ENCODE measurements around the gene PSMF1. TPM values are rescaled to one million over a fixed set of nuclear protein-coding genes. Genes with fewer than 3 reads are reported as not detected.

PSMF1 gene
- total RNA-seq, 1 experiment from 2014 or later: 153 TPM

GRCh38 chr20:1163105-1163504 is 44.7 kb downstream of the PSMF1 start:
- ATAC-seq: no peak
- RAD21 ChIA-PET (ENCODE audit: low non-redundant PET in 1 of 2, low total read pairs in 2 of 2, uncharacterized antibody in 2 of 2, unreplicated experiment in 2 of 2): no interaction called here
- H3K4me1 ChIP-seq (ENCODE audit: control insufficient read depth in 1 of 2, insufficient read depth in 2 of 2, low read length in 2 of 2): no peaks in the 10 kb centered on the region
- intact Hi-C loops (cut with micrococcal nuclease): no loop called here
- H4K20me1 ChIP-seq (ENCODE audit: insufficient read depth): no peaks in the 10 kb centered on the region
- TF ChIP-seq EZH2 (IDR thresholded peaks at IDR 0.05): no peak
- no peak for TF ChIP-seq REST (IDR thresholded peaks at IDR 0.05; ENCODE audit: low read depth)
- TF ChIP-seq EZH2phosphoT487 (IDR thresholded peaks at IDR 0.05; ENCODE audit: borderline replicate concordance): no peak
- TF ChIP-seq MAX (IDR thresholded peaks at IDR 0.05): no peak
- TF ChIP-seq YY1 (IDR thresholded peaks at IDR 0.05; ENCODE audit: extremely low read depth, insufficient replicate concordance, low read depth, low read length): no peak
- no peak for TF ChIP-seq CBX3 (IDR thresholded peaks at IDR 0.05; ENCODE audit: low read depth)
- no peak for TF ChIP-seq SIN3A (IDR thresholded peaks at IDR 0.05; ENCODE audit: low read depth)
- no peak for TF ChIP-seq POLR2AphosphoS5 (IDR thresholded peaks at IDR 0.05; ENCODE audit: low read depth, low read length)
- no peak for TF ChIP-seq TCF7L2 (IDR thresholded peaks at IDR 0.05; ENCODE audit: borderline replicate concordance, extremely low read depth, insufficient read depth, insufficient read length)
- TF ChIP-seq ZFX (IDR thresholded peaks at IDR 0.05): no peak
- TF ChIP-seq POLR2A (IDR thresholded peaks at IDR 0.05; ENCODE audit: borderline replicate concordance, extremely low read depth, insufficient read depth, insufficient read length): no peak
- no peak for TF ChIP-seq RAD21 (IDR thresholded peaks at IDR 0.05; ENCODE audit: low read depth)
- TF ChIP-seq FOSL1 (IDR thresholded peaks at IDR 0.05; ENCODE audit: low read depth): no peak
- TF ChIP-seq EGR1 (IDR thresholded peaks at IDR 0.05; ENCODE audit: low read depth): no peak
- no peak for TF ChIP-seq ZBTB33 (IDR thresholded peaks at IDR 0.05; ENCODE audit: extremely low read depth, insufficient replicate concordance, low read length)
- TF ChIP-seq ATF3 (IDR thresholded peaks at IDR 0.05): no peak
- no peak for TF ChIP-seq ELF1 (IDR thresholded peaks at IDR 0.05; ENCODE audit: borderline replicate concordance, low read depth)
- no peak for TF ChIP-seq CEBPB (IDR thresholded peaks at IDR 0.05; ENCODE audit: low read depth)
- H3K9me3 ChIP-seq (ENCODE audit: control insufficient read depth in 1 of 2, insufficient read depth in 1 of 2, low read depth in 1 of 2, low read length in 2 of 2): no peaks in the 10 kb centered on the region
- no peak overlapping the region for H3K4me3 ChIP-seq (replicated peaks in 1 of 2; ENCODE audit: low read depth in 1 of 2, low read length in 2 of 2)
- H3K36me3 ChIP-seq (ENCODE audit: control insufficient read depth in 1 of 2, insufficient read depth in 2 of 2, low read length in 2 of 2): peaks cover 29 to 43% of the 10 kb centered on the region in 2 experiments
- CTCF ChIA-PET: no interaction called here
- POLR2A ChIA-PET: no interaction called here
- H3K27ac ChIP-seq (ENCODE audit: low read depth, low read length): no peak overlapping the region
- no TSS peak for BruUV-seq (replicated peaks)
- H3K9me2 ChIP-seq (ENCODE audit: insufficient read depth): no peaks in the 10 kb centered on the region
- H3K9ac ChIP-seq (ENCODE audit: low read length): no peak overlapping the region
- DNase-seq (ENCODE audit: low read depth, low spot score): no peak
- peaks cover 5% of the 10 kb centered on the region for H3K79me2 ChIP-seq (ENCODE audit: insufficient read depth, low read length)
- no peak overlapping the region for H2AFZ ChIP-seq (ENCODE audit: low read depth, low read length, poor library complexity, severe bottlenecking)
- H3K4me2 ChIP-seq (ENCODE audit: low read length): no peak overlapping the region
- no peaks in the 10 kb centered on the region for H3K27me3 ChIP-seq (ENCODE audit: insufficient read depth, low read length)
